PFSK-1 (cell line): ENCODE data around the gene TMEM167B.
A peak's percentile ranks its signal among the peaks of the same experiment; 100 is the strongest.

Experiments
- FOXP2 ChIP-seq: optimal IDR thresholded peaks from 2 replicates; pipeline ENCODE3; 2011; ENCODE audit warnings: borderline replicate concordance, control low read depth, inconsistent platforms; ENCODE audit not compliant: insufficient read depth; ENCODE audit errors: extremely low read length, extremely low read depth
- POLR2AphosphoS5 ChIP-seq: IDR thresholded peaks from 2 replicates; pipeline ENCODE4 v1.6.1; 2012; ENCODE audit warnings: low read depth, mild to moderate bottlenecking, control low read depth, low read length, moderate library complexity
- REST ChIP-seq, 2 experiments: IDR thresholded peaks; 2 replicates each; pipeline versions ENCODE4 v1.6.1 to v1.8.0; 2011 to 2012; ENCODE audit warnings: low read depth in 2 of 2, low read length in 2 of 2, control low read depth in 1 of 2, inconsistent platforms in 1 of 2, mild to moderate bottlenecking in 1 of 2, moderate library complexity in 1 of 2; ENCODE audit not compliant: insufficient read depth in 1 of 2
- SIN3A ChIP-seq: IDR thresholded peaks from 2 replicates; pipeline ENCODE4 v1.6.1; 2012; ENCODE audit warnings: mild to moderate bottlenecking, low read length, moderate library complexity, borderline replicate concordance; ENCODE audit not compliant: insufficient read depth
- TAF1 ChIP-seq: IDR thresholded peaks from 2 replicates; pipeline ENCODE4 v1.6.1; 2012; ENCODE audit warnings: low read length, control low read depth, borderline replicate concordance; ENCODE audit not compliant: insufficient read depth

TMEM167B gene

DNA sequence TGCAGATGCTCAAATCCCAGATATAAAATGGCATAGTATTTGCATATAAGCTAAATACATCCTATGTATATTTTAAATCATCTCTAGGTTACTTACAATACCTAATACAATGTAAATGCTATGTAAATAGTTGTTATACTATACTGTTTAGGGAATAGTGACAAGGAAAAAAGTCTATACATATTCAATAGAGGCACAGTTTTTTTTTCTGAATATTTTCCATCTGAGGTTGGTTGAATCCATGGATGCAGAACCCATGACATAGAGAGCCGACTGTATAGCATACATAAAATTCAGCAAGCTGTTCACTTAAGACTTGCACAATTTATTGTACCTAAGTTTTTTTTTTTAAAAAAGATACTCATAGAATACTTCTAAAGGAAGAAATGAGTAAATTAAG is 21.3 kb upstream of the TMEM167B start:
- TF ChIP-seq POLR2AphosphoS5 (no peak), SIN3A (no peak), REST (IDR thresholded peaks at IDR 0.05; ENCODE audit: insufficient read depth in 1 of 2, low read depth in 2 of 2, low read length in 2 of 2) (no peak), FOXP2 (no peak), TAF1 (no peak)

DNA sequence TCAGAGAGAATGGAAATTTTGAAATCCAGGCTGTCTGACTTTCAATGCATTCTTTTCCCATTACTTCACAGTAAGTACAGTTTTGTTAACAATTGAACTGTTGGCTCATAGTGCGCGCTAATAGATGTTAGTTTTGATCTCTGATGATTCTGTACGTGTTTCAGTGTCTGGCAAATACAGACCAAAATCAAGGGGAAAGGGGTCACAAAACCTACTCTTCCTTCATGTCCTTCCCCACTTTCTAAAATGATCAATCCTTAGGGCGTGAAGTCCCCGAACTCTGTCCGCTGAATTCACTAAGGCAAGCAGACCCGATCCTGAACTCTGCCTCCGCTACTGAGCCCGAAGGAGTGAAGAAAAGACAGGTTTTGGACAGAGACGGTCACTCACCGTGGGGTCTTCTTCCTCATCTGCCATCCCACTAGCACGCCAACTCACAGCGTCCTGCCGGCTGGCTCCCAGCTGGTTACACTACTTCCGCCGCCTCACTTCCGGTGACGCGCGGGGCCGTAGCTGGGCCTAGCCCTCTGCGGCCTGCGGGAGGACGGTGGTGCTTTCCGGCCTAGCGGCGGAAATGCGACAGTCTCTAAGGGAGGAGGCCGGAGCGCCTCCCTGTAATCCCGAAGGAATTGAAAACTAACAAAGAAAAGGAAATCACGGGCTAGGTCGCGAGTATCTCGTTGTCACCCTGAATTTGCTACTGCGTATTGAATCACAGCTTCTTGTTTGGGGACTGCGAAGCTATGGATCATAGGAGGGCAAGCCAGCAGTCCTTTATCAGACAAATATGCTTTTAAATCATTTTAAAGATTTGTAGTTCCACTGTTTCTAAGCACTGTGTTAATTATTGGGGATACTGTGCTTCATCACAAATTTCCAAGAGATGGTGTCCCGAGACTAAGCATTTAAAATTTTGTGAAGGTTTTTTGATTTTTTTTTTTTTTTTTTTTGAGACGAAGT is 14.8 kb upstream of the TMEM167B start, which contains the start of gene TAF13:
Gene TAF13, minus strand, starts transcription at position 473 of the 960 bp plus-strand sequence. Its CDS starts 56 bp downstream, at position 417.
- TF ChIP-seq SIN3A (peak; percentile 94; the same call in 1 of the 2 replicates), REST (IDR thresholded peaks at IDR 0.05; ENCODE audit: insufficient read depth in 1 of 2, low read depth in 2 of 2, low read length in 2 of 2) (no peak), POLR2AphosphoS5 (peak; percentile 93; the same call in 1 of the 2 replicates), FOXP2 (peak; percentile 96), TAF1 (peak; percentile 86)

DNA sequence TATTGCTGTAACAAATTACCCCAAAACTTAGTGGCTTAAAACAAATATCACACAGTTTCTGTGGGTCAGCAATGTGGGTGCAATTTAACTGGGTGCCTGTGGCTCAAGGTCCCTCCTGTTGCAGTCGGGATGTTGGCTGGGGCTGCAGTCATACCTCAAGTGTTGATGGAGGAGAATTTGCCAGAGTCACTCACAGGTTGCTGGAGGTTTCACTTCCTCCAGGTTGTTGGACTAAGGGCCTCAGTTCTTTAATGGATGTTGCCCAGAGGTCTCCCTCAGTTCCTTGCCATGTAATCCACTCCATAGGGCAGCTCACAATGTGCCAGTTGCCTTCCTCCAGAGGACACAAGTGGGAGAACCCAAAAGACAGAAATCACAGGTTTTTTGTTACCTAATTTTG is 12.2 kb upstream of the TMEM167B start:
- TF ChIP-seq TAF1 = no peak
- no peak for TF ChIP-seq POLR2AphosphoS5
- no peak for TF ChIP-seq SIN3A
- no peak for TF ChIP-seq FOXP2
- no peak for TF ChIP-seq REST (IDR thresholded peaks at IDR 0.05; ENCODE audit: insufficient read depth in 1 of 2, low read depth in 2 of 2, low read length in 2 of 2)

GRCh38 chr1:109079240-109079622 is 11.3 kb upstream of the TMEM167B start:
- TF ChIP-seq FOXP2 (no peak), SIN3A (no peak), POLR2AphosphoS5 (no peak), REST (IDR thresholded peaks at IDR 0.05; ENCODE audit: insufficient read depth in 1 of 2, low read depth in 2 of 2, low read length in 2 of 2) (no peak), TAF1 (no peak)
